Memory B cell (primary cell): ENCODE data around the gene MEIS3.
"Not testable (repeated sequence)": the region's sequence is repeated elsewhere in the genome, so short reads cannot be mapped to it uniquely, and the experiment has no call there.

Source experiments
- ATAC-seq: fragments of 150-1000 bp; cut with Tn5 transposase; 2 replicates; pipeline ENCODE4 v1.10.0; 2021; ENCODE audit warnings: low read depth, mild to moderate bottlenecking, moderate library complexity
- DNase-seq, 2 donors: peaks; one replicate each; pipeline ENCODE4 v3.0.0; 2022; ENCODE audit warnings: low spot score in 2 of 2
- H3K27ac Mint-ChIP-seq: one replicate; pipeline ENCODE4 v1.8.0; 2022; ENCODE audit warnings: mild to moderate bottlenecking, moderate library complexity, mixed read lengths
- H3K27me3 Mint-ChIP-seq: one replicate; pipeline ENCODE4 v1.8.0; 2022; ENCODE audit warnings: mixed read lengths
- H3K36me3 Mint-ChIP-seq: one replicate; pipeline ENCODE4 v1.8.0; 2022; ENCODE audit warnings: mild to moderate bottlenecking, mixed read lengths
- H3K4me1 Mint-ChIP-seq: one replicate; pipeline ENCODE4 v1.8.0; 2022; ENCODE audit warnings: mixed read lengths
- H3K4me3 Mint-ChIP-seq: one replicate; pipeline ENCODE4 v1.8.0; 2022; ENCODE audit warnings: mild to moderate bottlenecking, moderate library complexity, mixed read lengths
- H3K9me3 Mint-ChIP-seq: one replicate; pipeline ENCODE4 v1.8.0; 2022; ENCODE audit warnings: mixed read lengths

Gene MEIS3

DNA sequence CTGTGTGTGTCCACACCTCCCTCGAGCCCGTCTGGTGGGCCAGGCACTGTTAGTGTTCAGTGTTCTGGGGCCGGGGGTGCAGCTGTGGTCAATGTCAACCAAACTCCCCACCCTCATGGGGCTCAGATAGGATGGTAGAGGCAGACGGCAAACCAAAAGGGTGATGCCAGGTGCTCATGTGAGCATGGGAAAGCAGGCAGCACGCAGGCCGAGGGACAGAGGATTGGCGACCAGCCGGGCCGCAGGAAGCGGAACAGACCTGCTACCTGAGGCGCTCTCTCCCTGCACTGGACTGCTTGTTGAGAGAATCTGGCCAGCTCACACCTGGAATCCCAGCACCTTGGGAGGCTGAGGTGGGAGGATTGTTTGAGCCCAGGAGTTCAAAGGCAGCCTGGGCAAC is 41.1 kb downstream of the MEIS3 start:
- Mint-ChIP-seq H3K4me3 (no peak overlapping the region), H3K36me3 (peaks cover 30% of the 10 kb centered on the region), H3K27me3 (no peaks in the 10 kb centered on the region), H3K27ac (no peak overlapping the region), H3K9me3 (peaks cover 3% of the 10 kb centered on the region), H3K4me1 (peaks cover 13% of the 10 kb centered on the region)
- ATAC-seq (no peak), DNase-seq (no peak)

DNA sequence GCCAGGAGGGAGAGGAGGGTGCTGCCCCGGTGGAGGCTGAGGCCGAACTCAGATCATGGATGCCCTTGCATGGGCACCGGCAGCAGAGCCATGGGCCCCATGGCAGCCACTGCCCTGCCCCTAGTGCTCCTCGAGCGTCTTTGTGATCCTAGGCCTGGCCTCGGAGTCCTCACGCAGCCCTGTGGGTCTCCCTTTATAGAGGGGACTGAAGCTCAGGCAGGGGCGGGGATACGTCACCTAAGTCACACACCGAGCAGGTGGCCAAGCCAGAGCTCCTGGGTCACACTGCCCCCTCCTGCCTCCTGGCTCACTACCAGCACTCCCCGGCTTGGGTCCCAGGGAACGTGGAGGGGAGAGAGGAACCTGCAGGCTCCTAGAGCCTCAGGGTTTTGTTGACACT is 41.5 kb downstream of the MEIS3 start:
- no peak overlapping the region for H3K27ac Mint-ChIP-seq
- DNase-seq, result no peak
- peaks cover 29% of the 10 kb centered on the region for H3K36me3 Mint-ChIP-seq
- H3K27me3 Mint-ChIP-seq, result no peaks in the 10 kb centered on the region
- ATAC-seq, result no peak
- H3K4me3 Mint-ChIP-seq, result no peak overlapping the region
- H3K9me3 Mint-ChIP-seq, result peaks cover 3% of the 10 kb centered on the region
- peaks cover 10% of the 10 kb centered on the region for H3K4me1 Mint-ChIP-seq

DNA sequence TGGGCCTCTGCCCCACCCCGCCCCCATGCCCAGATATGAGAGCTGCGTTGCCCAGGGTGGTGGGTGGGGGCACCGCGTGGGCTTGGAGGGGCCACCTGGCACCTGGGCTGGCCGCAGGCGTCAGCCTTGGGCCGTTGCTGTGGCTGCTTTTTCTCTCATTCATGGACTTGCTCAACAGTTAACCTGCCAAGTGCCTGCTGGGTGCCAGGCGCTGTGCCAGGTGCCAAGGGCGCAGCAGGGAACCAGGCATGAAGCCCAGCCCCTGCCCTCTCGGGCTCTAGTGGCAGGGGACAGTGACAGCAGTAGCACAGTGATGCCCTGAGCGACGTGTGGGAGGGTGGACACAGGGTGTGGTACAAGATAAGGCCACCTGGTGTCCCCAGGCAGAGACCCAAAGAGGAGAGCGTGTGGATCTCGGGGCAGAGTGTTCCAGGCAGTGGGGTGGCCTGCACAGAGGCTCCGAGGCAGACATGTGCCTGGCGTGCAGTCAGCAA is 42.1 kb downstream of the MEIS3 start:
- peaks cover 3% of the 10 kb centered on the region for H3K9me3 Mint-ChIP-seq
- H3K27me3 Mint-ChIP-seq, result no peaks in the 10 kb centered on the region
- DNase-seq (no peak), ATAC-seq (no peak)
- peaks cover 30% of the 10 kb centered on the region for H3K36me3 Mint-ChIP-seq
- H3K4me3 Mint-ChIP-seq, result no peak overlapping the region
- no peak overlapping the region for H3K27ac Mint-ChIP-seq
- peaks cover 9% of the 10 kb centered on the region for H3K4me1 Mint-ChIP-seq

DNA sequence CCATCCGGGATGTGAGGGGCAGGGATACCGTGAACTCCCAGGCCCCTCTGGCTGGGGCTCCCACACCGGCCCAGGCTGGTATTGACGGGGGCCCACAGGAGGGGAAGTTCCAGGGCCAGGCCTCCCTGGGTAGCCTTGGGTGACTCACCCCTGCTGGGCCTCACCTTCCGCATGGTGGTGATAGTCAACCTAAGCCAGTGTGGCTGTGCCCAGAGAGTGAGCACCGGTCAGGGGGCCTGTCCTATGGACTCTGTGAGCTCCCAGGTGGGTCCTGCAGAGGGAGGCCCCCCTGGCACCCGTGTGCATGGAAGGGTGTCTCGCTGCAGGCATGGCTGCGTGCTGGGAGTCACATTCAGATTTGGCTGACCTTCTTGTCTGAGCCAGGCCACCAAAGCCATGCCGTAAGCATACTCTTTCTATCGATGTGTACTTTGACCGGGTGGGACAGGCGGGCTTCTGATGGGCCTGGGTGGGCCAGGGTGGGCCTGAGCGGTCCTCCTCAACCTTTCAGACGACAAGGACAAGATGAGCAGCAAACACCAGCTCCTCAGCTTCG is 42.7 kb downstream of the MEIS3 start:
- H3K9me3 Mint-ChIP-seq, result peaks cover 3% of the 10 kb centered on the region
- DNase-seq (no peak), ATAC-seq (no peak)
- no peak overlapping the region for H3K4me3 Mint-ChIP-seq
- H3K27me3 Mint-ChIP-seq, result no peaks in the 10 kb centered on the region
- no peak overlapping the region for H3K27ac Mint-ChIP-seq
- peaks cover 4% of the 10 kb centered on the region for H3K4me1 Mint-ChIP-seq
- H3K36me3 Mint-ChIP-seq, result peaks cover 31% of the 10 kb centered on the region

DNA sequence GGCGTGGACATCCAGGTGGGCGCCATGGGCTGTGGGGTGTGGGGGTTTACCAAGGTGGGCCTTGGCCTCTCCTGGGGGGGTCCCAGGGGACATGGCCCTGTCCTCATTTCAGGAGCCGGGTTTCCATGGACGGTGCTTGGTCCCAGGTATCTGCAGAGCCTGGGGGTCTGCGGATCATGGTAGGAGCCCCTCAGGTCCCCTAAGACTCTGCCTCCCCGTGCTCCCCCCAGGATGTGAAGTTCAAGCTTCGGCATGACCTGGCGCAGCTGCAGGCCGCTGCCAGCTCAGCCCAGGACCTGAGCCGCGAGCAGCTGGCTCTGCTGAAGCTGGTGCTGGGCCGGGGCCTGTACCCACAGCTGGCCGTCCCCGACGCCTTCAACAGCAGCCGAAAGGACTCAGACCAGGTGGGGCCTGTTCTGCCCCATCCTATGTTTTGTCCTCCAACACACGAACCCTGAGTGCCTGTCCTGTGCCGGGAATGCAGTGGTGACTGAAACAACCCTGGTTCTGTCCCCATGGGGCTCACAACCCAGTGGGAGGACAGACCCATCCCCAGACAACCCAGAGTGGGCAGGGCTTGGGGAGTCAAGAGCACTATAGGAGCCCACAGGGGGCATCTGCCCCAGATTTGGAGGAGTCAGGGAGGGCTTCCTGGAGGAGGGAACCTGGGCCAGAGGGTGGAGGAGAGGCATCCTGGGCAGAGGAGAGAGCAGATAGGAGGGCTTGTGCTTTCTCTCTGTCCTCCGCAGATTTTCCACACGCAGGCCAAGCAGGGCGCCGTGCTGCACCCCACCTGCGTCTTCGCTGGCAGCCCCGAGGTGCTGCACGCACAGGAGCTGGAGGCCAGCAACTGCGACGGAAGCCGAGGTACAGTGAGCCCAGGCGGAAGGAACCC is 43.4 kb downstream of the MEIS3 start:
- H3K4me3 Mint-ChIP-seq, result no peak overlapping the region
- ATAC-seq (no peak), DNase-seq (no peak)
- no peaks in the 10 kb centered on the region for H3K27me3 Mint-ChIP-seq
- H3K9me3 Mint-ChIP-seq, result no peaks in the 10 kb centered on the region
- no peak overlapping the region for H3K27ac Mint-ChIP-seq
- no peaks in the 10 kb centered on the region for H3K4me1 Mint-ChIP-seq
- H3K36me3 Mint-ChIP-seq, result peaks cover 25% of the 10 kb centered on the region

DNA sequence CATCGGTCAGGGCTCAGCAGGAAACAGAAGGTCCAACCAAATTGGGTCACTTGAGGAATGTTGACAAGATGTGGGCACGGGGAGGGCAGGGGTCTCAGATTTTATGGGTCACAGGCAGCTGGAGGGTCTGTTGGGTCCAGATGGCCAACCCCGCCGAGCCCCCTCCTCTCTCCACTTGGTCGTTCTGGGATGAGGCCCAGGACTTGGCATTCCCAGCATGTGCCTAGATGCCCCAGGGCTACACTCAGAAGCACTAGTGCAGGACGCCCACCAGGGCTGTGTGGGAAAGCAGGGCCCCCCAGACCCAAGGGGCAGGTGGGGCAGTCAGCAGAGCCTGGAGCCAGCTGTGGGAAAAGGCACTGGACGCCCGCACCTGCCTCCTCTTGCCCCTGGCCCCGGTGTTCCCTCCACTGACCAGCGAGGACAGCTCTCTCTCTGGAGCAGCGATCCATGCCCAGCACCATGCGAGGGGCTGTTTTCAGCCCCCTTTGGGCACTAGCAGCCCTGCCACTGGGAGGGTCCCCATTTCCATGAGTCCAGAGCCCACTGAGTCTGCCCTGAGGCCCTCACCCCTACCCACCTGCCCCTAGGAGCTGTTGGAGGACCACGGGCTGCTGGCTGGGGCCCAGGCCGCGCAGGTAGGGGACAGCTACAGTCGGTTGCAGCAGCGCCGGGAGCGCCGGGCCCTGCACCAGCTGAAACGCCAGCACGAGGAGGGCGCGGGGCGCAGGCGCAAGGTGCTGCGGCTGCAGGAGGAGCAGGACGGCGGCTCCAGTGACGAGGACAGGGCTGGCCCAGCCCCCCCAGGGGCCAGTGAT is 44.2 kb downstream of the MEIS3 start:
- no peak for ATAC-seq
- Mint-ChIP-seq H3K4me3 (no peak overlapping the region), H3K27ac (no peak overlapping the region), H3K4me1 (no peaks in the 10 kb centered on the region), H3K9me3 (no peaks in the 10 kb centered on the region), H3K27me3 (no peaks in the 10 kb centered on the region), H3K36me3 (peaks cover 23% of the 10 kb centered on the region)
- DNase-seq, result no peak

DNA sequence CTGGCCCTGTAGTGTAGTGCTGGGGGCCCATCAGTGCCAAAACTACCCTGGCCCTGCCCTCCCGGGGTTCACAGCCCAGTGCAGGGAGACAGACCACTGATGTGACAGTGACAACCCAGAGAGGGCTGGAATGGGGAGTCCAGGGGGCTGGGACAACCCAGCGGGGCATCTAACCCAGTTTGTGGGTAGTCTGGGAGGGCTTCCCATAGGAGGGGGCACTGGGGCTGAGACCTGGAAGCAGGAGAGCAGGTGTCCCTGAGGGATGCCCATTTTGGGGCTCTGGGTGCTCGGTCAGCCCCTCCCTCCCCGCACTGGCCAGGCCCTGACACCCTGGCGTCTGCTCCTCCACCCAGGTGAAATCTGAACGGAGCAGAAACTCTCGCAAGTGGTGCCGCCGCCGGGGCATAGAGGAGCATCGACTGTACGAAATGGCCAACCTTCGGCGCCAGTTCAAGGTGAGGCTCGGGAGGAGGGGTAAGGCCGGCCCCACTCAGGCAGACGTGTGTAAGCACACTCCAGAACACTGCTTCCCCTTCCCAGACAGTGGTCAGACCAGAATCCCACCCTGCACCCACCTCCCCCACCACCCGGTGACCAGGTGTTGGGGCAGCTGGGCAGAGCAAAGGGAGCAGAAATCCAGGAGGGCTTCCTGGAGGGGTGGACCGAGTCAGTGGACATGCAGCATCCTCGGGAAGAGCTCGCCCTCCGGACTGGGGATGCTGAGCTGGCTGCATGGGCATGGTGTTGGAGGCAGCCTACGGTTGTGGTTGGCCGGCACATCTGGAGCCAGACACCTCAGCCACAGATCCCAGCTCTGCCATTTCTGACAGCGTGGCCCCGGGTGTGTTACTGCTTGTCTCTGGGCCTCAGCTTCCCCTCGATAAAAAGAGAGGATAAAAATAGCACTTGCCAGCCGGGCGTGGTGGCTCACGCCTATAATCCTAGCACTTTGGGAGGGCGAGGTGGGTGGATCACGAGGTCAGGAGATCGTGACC is 45.8 kb downstream of the MEIS3 start:
- no peak overlapping the region for H3K27ac Mint-ChIP-seq
- H3K36me3 Mint-ChIP-seq, result peaks cover 22% of the 10 kb centered on the region
- no peak for ATAC-seq

DNA sequence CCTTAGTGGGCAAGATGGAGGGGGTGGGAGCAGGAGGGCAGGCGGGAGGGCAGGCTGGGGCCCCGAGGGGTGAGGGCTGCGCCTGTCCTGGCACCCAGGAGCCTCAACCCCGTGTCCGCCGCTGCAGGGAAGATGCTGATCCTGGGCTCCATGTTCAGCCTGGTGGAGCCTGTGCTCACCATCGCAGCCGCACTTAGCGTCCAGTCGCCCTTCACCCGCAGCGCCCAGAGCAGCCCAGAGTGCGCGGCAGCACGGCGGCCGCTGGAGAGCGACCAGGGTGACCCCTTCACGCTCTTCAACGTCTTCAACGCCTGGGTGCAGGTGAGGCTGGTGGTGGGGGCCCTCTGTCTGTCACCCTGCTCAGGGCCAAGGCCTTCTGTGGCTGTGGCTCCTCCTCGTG is 46.7 kb downstream of the MEIS3 start:
- Mint-ChIP-seq H3K4me1 (no peaks in the 10 kb centered on the region), H3K4me3 (no peak overlapping the region), H3K27me3 (no peaks in the 10 kb centered on the region), H3K27ac (no peak overlapping the region), H3K36me3 (peaks cover 23% of the 10 kb centered on the region), H3K9me3 (no peaks in the 10 kb centered on the region)
- no peak for DNase-seq
- ATAC-seq, result no peak

More for the DNA sequence above, 45.8 kb downstream of the MEIS3 start:
- Mint-ChIP-seq H3K4me3 (no peak overlapping the region), H3K9me3 (no peaks in the 10 kb centered on the region), H3K27me3 (no peaks in the 10 kb centered on the region), H3K4me1 (no peaks in the 10 kb centered on the region)
- DNase-seq, result no peak

DNA sequence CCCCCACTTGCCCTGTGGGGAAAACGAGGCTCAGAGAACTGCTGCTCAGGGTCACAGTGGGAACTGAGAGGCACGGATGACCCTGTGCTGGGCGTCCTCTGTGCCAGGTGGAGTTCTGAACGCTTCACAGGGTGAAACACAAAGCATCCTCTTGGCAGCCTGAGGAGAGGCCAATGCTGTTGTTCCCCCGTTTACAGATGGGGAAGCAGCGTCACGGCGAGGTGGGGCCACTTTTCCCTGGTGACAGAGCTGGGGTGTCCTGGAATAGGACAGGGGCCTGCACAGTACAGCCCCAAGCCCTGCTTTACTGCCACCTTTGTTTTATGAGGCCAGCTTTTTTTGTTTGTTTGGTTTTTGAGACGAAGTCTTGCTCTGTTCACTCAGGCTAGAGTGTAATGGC is 48.1 kb downstream of the MEIS3 start:
- Mint-ChIP-seq H3K4me1 (no peaks in the 10 kb centered on the region), H3K9me3 (no peaks in the 10 kb centered on the region), H3K27ac (no peak overlapping the region), H3K36me3 (peaks cover 26% of the 10 kb centered on the region), H3K27me3 (no peaks in the 10 kb centered on the region), H3K4me3 (no peak overlapping the region)
- no peak for DNase-seq
- no peak for ATAC-seq

DNA sequence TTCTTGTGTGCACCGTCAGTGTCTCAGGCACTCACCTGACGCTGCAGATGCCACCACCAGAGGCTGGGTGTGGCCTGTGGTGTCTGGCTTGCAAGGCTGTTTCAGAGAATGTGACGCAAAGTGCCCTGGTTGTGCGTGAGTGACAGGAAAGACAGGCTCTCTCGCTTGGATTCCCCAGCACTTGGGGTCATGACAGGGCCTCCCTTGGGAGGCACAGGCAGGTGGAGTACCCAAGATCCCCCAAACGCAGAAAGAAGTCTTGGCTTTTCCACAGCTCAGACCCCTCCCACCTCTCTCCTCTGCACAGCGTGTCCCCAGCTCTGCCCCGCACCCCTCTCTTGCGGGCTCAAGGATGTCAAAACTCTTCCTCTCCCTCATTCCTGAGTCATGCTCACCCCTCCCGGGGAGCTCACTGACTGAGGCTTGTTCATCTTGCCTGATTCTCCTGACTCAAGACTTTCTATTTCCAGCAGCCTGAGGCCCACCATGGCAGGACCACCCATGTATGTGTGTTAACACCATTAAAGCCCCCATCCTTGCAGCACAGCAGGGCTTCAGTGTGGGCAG is 49.2 kb downstream of the MEIS3 start:
- Mint-ChIP-seq H3K36me3 (peaks cover 26% of the 10 kb centered on the region), H3K27me3 (no peaks in the 10 kb centered on the region), H3K9me3 (no peaks in the 10 kb centered on the region), H3K4me1 (no peaks in the 10 kb centered on the region), H3K4me3 (no peak overlapping the region), H3K27ac (no peak overlapping the region)
- ATAC-seq (no peak), DNase-seq (no peak)

DNA sequence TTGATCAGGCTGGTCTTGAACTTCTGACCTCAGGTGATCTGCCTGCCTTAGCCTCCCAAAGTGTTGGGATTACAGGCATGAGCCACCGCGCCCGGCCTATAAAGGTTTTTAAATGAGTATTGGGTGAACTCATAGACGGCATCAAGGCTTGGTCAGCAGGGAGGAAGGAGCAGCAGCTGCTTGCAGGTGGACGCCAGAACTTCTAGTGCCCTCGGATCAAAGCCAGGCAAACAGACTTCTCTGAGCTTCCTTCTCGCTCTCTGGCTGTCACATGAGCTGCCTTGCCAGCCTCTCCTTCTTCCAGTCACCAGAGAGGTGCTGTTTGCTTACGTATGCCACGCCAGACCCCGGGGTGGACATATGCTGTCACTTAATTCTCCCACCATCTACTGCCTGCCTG is 53.9 kb downstream of the MEIS3 start:
- not testable (repeated sequence) for H3K27ac Mint-ChIP-seq, H3K9me3 Mint-ChIP-seq, H3K27me3 Mint-ChIP-seq, H3K4me1 Mint-ChIP-seq, ATAC-seq, DNase-seq, H3K4me3 Mint-ChIP-seq
- H3K36me3 Mint-ChIP-seq, result peaks cover 38% of the 10 kb centered on the region

DNA sequence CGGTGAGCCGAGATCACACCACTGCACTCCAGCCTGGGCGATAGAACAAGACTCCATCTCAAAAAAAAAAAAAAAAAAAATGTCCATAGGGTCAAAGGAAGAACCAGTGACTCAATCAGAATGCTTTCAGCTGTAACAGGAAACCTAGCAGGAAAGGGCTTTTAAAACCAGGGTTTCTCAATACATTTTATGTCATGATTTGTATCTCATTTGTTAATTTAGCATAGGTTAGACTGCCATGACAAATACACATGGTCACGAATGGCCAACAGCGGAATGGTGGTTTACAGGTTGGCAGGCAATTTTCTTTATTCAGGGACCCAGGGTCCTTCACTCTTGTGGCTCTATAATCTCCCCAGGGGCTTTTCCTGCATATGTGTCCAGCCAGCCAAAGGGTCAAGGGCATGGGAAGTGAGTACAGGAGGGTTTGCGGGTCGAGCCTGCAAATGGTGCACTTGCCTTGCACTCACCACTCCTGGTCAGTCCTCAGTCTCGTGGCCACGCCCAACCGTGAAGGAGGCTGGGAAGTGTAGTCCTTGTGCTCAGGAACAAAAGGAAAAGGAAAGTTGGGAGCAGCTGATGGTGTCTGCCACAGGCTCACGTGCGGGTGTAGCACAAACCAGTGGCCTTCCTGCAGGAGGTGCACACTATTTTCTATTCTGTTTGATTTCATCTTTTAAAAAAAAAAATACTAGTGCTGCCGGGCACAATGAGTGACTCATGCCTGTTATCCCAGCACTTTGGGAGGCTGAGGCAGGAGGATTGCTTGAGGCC is 55.4 kb downstream of the MEIS3 start:
- H3K9me3 Mint-ChIP-seq, result no peaks in the 10 kb centered on the region
- no peak overlapping the region for H3K4me3 Mint-ChIP-seq
- no peaks in the 10 kb centered on the region for H3K27me3 Mint-ChIP-seq
- no peak for ATAC-seq
- peaks cover 34% of the 10 kb centered on the region for H3K36me3 Mint-ChIP-seq
- no peak for DNase-seq
- no peak overlapping the region for H3K27ac Mint-ChIP-seq
- H3K4me1 Mint-ChIP-seq, result no peaks in the 10 kb centered on the region
